ENCODE measurements around the gene LILRB1.
A peak's percentile ranks its signal among the peaks of the same experiment; 100 is the strongest.

The LILRB1 gene

DNA sequence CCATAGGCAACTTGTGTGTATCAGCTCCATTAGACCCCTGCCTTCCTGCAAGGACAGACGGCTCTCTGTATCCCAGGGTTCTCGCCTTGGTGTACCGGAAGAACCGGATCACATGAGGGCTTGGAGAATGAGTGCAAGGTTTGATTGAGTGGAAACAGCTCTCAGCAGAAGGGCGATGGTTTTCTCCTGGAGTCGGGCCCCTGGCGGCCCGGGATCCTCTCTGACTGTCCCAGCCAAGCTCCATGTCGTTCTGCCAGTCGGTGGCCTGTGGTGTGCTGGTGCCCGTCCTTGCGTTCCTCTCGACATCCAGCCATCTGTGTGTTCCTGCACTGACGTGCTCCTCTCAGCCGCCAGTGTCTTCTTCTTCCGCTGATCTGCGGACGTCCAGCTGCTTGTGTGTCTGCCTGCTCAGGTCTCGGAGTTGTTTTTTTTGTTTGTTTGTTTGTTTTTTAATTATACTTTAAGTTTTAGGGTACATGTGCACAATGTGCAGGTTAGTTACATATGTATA, 16.1 kb downstream of the LILRB1 start:
- Histone ChIP-seq H4K20me1 (ENCODE audit: insufficient read depth, low read length, poor library complexity, severe bottlenecking) (no peaks in the 10 kb centered on the region), H2AFZ (ENCODE audit: low read length) (no peak overlapping the region), H3K9ac (ENCODE audit: low read depth, low read length, poor library complexity, severe bottlenecking) (no peak overlapping the region), H3K4me3 (ENCODE audit: low read length, poor library complexity, severe bottlenecking) (no peak overlapping the region), H3K27me3 (ENCODE audit: insufficient read depth, low read length, poor library complexity, severe bottlenecking) (no peaks in the 10 kb centered on the region), H3K9me3 (ENCODE audit: insufficient read depth, low read depth, low read length) (no peaks in the 10 kb centered on the region), H3F3A (ENCODE audit: low read depth) (no peaks in the 10 kb centered on the region), H3K4me2 (ENCODE audit: low read depth, low read length, poor library complexity, severe bottlenecking) (no peak overlapping the region), H3K36me3 (ENCODE audit: insufficient read depth, low read length) (no peaks in the 10 kb centered on the region), H3K79me2 (ENCODE audit: insufficient read depth, low read length) (no peaks in the 10 kb centered on the region), H3K9me2 (replicated peaks; ENCODE audit: low read depth, low read length) (no peaks in the 10 kb centered on the region), H3K4me1 (ENCODE audit: insufficient read depth, low read length, poor library complexity, severe bottlenecking) (no peaks in the 10 kb centered on the region)
- TF ChIP-seq EZH2phosphoT487 (IDR thresholded peaks at IDR 0.05; ENCODE audit: borderline replicate concordance) = no peak
- TF ChIP-seq, protein P1, sequence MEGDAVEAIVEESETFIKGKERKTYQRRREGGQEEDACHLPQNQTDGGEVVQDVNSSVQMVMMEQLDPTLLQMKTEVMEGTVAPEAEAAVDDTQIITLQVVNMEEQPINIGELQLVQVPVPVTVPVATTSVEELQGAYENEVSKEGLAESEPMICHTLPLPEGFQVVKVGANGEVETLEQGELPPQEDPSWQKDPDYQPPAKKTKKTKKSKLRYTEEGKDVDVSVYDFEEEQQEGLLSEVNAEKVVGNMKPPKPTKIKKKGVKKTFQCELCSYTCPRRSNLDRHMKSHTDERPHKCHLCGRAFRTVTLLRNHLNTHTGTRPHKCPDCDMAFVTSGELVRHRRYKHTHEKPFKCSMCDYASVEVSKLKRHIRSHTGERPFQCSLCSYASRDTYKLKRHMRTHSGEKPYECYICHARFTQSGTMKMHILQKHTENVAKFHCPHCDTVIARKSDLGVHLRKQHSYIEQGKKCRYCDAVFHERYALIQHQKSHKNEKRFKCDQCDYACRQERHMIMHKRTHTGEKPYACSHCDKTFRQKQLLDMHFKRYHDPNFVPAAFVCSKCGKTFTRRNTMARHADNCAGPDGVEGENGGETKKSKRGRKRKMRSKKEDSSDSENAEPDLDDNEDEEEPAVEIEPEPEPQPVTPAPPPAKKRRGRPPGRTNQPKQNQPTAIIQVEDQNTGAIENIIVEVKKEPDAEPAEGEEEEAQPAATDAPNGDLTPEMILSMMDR (conservative IDR thresholded peaks at IDR 0.05; ENCODE audit: low read length) = no peak

DNA sequence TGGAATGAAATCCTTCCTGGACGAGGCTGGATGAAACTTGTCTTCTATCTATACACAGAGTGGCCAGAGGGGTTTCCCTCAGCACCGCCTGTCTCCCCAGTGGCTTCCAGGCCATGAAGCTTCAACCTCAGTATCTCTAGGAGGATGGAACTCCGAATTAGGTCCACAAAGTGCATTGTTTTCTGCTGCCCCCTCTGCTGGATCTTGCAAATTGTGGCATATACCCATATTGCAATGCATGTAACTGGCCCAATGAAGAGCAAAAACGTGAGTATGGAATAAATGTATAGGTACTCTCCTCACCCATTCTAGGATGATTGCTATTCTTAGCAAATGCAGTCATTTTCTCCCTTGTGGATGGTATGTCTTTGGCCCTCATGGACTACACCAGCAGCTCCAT, 17.8 kb downstream of the LILRB1 start:
- H3K4me3 ChIP-seq (ENCODE audit: low read length, poor library complexity, severe bottlenecking) = no peak overlapping the region
- no peak overlapping the region for H3K9ac ChIP-seq (ENCODE audit: low read depth, low read length, poor library complexity, severe bottlenecking)
- no peaks in the 10 kb centered on the region for H3K36me3 ChIP-seq (ENCODE audit: insufficient read depth, low read length)
- H3K27me3 ChIP-seq (ENCODE audit: insufficient read depth, low read length, poor library complexity, severe bottlenecking) = no peaks in the 10 kb centered on the region
- TF ChIP-seq, protein P1 (conservative IDR thresholded peaks at IDR 0.05; ENCODE audit: low read length) = peak; percentile 54
- TF ChIP-seq EZH2phosphoT487 (IDR thresholded peaks at IDR 0.05; ENCODE audit: borderline replicate concordance) = no peak
- H4K20me1 ChIP-seq (ENCODE audit: insufficient read depth, low read length, poor library complexity, severe bottlenecking) = no peaks in the 10 kb centered on the region
- H2AFZ ChIP-seq (ENCODE audit: low read length) = no peak overlapping the region
- no peaks in the 10 kb centered on the region for H3K4me1 ChIP-seq (ENCODE audit: insufficient read depth, low read length, poor library complexity, severe bottlenecking)
- no peaks in the 10 kb centered on the region for H3F3A ChIP-seq (ENCODE audit: low read depth)
- H3K9me2 ChIP-seq (replicated peaks; ENCODE audit: low read depth, low read length) = no peaks in the 10 kb centered on the region
- no peak overlapping the region for H3K4me2 ChIP-seq (ENCODE audit: low read depth, low read length, poor library complexity, severe bottlenecking)
- H3K9me3 ChIP-seq (ENCODE audit: insufficient read depth, low read depth, low read length) = no peaks in the 10 kb centered on the region
- H3K79me2 ChIP-seq (ENCODE audit: insufficient read depth, low read length) = no peaks in the 10 kb centered on the region

DNA sequence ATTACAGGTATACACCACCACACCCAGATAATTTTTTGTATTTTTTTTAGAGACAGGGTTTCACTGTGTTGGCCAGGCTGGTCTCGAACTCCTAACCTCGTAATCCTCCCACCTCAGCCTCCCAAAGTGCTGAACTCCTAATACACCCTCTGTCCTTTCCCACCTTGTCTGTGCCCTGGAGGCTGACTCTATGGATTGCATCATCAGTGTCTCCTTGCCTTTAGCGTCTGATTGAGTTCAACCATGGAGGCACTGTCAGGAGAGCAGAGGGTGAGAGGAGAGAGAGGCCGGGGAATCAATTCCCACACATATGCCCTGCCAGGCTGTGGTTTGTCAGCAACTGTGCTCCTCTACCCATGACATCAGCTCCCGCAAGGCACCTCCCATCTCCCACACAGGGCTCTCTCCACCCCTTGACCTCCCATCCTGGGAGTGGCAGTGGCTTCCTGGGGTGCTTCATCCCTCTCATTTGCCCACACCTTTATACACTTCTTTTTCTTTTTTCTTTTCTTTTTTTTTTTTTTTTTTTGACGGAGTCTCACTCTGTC, 19.9 kb downstream of the LILRB1 start:
- Histone ChIP-seq H4K20me1 (ENCODE audit: insufficient read depth, low read length, poor library complexity, severe bottlenecking) (no peaks in the 10 kb centered on the region), H2AFZ (ENCODE audit: low read length) (no peak overlapping the region), H3K4me2 (ENCODE audit: low read depth, low read length, poor library complexity, severe bottlenecking) (no peak overlapping the region), H3K4me3 (ENCODE audit: low read length, poor library complexity, severe bottlenecking) (no peak overlapping the region), H3K9ac (ENCODE audit: low read depth, low read length, poor library complexity, severe bottlenecking) (no peak overlapping the region), H3K27me3 (ENCODE audit: insufficient read depth, low read length, poor library complexity, severe bottlenecking) (no peaks in the 10 kb centered on the region), H3K79me2 (ENCODE audit: insufficient read depth, low read length) (no peaks in the 10 kb centered on the region), H3F3A (ENCODE audit: low read depth) (no peaks in the 10 kb centered on the region), H3K9me3 (ENCODE audit: insufficient read depth, low read depth, low read length) (no peaks in the 10 kb centered on the region), H3K4me1 (ENCODE audit: insufficient read depth, low read length, poor library complexity, severe bottlenecking) (no peaks in the 10 kb centered on the region), H3K9me2 (replicated peaks; ENCODE audit: low read depth, low read length) (no peaks in the 10 kb centered on the region), H3K36me3 (ENCODE audit: insufficient read depth, low read length) (no peaks in the 10 kb centered on the region)
- TF ChIP-seq, protein P1 (conservative IDR thresholded peaks at IDR 0.05; ENCODE audit: low read length) = no peak
- no peak for TF ChIP-seq EZH2phosphoT487 (IDR thresholded peaks at IDR 0.05; ENCODE audit: borderline replicate concordance)

Measured in Loucy (cell line).